Epithelial cell of proximal tubule (primary cell): Measurements from ENCODE around the gene CMTM3. TPM values are rescaled to one million over a fixed set of nuclear protein-coding genes. Genes with fewer than 3 reads are reported as not detected.
"Not testable (repeated sequence)": the region's sequence is repeated elsewhere in the genome, so short reads cannot be mapped to it uniquely, and the experiment has no call there.

Experiments
- DNase-seq: peaks from one replicate; pipeline ENCODE4 v3.0.0-alpha.2; 2011; ENCODE audit warnings: low read depth
- H3K4me3 ChIP-seq: 2 replicates; pipeline ENCODE4 v1.5.1; 2011; ENCODE audit warnings: low read depth, mild to moderate bottlenecking, low read length
- total RNA-seq: library from RNA; depleted of rRNA; stranded (reverse); fragments of >200 nt; gene quantifications from 2 replicates; pipeline ENCODE4 v1.2.3, GENCODE V29; 2015
- TF ChIP-seq, protein P1 (sequence below): conservative IDR thresholded peaks from 2 replicates; pipeline ENCODE4 v1.5.1; 2012; ENCODE audit warnings: low read depth, mild to moderate bottlenecking, low read length

CMTM3 gene
- total RNA-seq, 1 donor from 2014 or later = 122 TPM

DNA sequence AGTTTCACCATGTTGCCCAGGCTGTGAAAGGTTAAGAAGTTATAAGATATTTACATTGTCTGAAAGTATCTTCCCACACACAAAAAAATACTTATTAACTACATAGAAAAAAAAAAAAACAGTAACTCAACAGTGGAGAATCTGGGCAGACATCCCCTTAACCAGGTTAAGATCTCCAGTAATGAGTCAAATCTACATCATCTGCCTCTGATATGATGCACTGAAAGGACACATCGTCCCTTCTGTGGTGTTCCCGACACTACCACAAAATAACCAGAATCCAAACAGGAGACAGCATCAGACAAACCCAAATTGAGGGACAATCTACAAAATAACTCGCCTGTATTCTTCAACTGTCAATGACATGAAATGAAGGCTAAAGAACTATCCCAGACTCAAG, 52.0 kb downstream of the CMTM3 start:
- no peak overlapping the region for H3K4me3 ChIP-seq
- DNase-seq = no peak
- TF ChIP-seq, protein P1, sequence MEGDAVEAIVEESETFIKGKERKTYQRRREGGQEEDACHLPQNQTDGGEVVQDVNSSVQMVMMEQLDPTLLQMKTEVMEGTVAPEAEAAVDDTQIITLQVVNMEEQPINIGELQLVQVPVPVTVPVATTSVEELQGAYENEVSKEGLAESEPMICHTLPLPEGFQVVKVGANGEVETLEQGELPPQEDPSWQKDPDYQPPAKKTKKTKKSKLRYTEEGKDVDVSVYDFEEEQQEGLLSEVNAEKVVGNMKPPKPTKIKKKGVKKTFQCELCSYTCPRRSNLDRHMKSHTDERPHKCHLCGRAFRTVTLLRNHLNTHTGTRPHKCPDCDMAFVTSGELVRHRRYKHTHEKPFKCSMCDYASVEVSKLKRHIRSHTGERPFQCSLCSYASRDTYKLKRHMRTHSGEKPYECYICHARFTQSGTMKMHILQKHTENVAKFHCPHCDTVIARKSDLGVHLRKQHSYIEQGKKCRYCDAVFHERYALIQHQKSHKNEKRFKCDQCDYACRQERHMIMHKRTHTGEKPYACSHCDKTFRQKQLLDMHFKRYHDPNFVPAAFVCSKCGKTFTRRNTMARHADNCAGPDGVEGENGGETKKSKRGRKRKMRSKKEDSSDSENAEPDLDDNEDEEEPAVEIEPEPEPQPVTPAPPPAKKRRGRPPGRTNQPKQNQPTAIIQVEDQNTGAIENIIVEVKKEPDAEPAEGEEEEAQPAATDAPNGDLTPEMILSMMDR = no peak

DNA sequence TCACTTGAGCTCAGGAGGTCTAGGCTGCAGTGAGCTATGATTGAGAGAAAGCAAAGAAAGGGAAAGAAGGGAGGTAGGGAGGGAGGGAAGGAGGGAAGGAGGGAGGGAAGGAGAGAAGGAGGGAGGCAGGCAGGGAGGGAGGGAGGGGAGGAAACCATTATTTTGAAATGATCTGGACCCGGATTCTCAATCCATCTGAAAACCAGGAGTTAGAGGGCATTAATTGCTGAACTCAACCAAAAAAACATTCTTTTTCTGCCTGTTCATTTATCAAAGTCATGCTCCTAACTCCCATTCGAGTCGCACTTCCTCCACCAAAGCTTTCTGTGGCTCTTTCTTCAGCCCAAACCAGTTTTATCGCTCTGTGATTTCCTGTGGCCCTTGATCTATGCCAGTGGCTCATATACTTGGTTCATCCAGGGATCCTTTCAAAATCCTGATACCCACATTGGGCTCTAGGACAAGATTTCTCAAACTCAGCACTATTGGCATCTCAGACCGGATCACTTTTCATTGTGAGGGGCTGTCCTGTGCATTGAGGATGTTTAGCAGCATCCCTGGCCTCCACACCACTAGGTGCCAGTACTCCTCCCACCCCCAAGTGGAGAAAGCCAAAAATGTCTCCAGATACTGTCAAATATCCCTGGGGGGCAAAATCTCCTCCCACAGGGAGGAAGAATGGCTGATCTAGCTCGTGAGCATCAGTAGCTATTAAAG, 53.8 kb downstream of the CMTM3 start:
- no peak for DNase-seq
- H3K4me3 ChIP-seq = no peak overlapping the region
- TF ChIP-seq, protein P1 = no peak

DNA sequence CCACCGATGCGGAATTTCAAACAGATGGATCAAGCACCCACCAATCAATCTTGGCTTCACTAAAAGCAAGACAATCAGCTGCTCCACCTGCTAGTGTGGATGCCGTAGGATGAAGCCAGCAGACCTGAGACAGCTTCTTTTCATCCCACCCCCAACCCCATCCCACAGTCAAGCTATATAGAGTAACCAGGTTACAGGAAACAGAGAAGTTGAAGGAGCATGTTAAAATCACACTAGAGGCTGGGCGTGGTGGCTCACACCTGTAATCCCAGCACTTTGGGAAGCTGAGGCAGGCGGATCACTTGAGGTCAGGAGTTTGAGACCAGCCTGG, 54.3 kb downstream of the CMTM3 start:
- no peak for DNase-seq
- TF ChIP-seq, protein P1 = no peak
- H3K4me3 ChIP-seq = no peak overlapping the region

DNA sequence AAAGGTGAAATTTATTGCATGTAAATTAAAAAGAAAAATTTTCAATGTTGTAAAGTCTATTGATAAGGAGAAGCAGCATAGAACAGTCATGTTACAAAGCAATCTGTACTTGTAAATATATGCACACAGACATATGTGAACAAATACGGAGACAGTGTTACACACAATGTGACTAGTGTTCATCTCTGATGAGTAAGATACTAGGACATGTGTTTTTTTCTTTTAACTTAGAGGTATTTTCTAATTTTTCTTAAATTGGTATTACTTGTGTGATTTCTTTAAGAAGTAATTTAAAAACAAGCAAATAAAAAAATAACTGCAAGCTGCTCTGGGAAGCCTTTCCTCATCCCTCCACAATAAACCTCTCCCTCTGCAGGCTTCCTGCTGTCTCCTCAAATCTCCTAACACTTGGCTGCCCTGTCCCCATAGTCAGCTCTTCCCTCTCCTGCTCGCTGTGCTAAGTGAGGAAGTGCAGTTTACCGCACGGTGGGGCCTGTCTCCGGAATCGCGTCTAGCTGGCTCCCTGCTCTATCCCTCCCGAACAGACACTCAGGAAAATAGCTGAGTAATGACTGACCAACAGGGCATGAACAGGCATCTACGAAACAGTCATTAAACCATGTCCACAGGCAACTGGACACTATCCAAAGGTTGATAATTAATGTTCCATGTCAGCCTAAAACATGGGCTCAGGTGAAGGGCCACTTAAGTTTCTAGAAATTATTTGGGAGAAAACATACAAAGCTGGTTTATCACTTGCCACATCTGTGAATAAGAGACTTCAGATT, 56.1 kb downstream of the CMTM3 start:
- TF ChIP-seq, protein P1 = peak; percentile 48
- H3K4me3 ChIP-seq = no peak overlapping the region
- peak; percentile 91 for DNase-seq

DNA sequence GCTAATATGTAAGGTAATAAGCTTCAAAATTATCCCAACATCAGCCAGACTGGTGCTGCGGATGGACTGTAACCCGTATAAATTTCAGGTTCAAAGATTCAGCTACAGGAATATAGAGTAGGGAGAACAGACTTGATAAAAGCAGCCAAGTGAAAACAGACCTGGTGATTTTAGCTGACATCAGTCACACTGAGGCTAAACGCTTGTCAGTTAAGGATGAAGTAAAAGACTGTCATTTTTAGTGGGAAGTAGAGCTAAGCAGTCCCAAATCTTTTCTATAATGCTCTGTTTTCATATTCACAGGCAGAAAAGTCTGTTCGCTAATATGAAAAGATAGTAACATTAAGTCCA, 56.7 kb downstream of the CMTM3 start:
- no peak overlapping the region for H3K4me3 ChIP-seq
- DNase-seq = no peak
- TF ChIP-seq, protein P1 = no peak

DNA sequence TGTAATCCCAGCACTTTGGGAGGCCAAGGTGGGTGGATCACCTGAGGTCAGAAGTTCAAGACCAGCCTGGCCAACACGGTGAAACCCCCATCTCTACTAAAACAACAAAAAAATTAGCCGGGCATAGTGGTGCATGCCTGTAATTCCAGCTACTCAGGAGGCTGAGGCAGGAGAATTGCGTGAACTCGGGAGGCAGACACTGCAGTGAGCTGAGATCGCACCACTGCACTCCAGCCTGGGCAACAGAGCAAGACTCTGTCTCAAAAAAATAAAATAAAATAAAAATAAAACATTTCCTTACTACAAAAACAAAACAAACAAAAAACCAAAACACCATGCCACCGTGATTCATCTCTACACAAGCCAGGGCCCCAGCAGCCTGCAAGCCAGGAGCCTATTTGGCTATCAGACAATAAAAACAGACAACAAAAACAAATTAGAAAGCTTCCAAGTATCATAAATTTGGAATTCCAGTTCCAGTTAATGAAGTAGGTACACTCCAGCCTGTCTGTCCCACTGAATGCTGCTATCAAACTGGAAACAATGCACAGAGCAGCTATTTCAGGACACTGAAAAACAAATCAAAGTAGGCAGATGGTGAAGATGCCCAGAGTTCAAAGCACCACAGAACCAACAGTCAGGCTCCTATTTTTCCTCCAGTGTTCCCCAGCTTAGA, 57.3 kb downstream of the CMTM3 start:
- not testable (repeated sequence) for DNase-seq, H3K4me3 ChIP-seq

DNA sequence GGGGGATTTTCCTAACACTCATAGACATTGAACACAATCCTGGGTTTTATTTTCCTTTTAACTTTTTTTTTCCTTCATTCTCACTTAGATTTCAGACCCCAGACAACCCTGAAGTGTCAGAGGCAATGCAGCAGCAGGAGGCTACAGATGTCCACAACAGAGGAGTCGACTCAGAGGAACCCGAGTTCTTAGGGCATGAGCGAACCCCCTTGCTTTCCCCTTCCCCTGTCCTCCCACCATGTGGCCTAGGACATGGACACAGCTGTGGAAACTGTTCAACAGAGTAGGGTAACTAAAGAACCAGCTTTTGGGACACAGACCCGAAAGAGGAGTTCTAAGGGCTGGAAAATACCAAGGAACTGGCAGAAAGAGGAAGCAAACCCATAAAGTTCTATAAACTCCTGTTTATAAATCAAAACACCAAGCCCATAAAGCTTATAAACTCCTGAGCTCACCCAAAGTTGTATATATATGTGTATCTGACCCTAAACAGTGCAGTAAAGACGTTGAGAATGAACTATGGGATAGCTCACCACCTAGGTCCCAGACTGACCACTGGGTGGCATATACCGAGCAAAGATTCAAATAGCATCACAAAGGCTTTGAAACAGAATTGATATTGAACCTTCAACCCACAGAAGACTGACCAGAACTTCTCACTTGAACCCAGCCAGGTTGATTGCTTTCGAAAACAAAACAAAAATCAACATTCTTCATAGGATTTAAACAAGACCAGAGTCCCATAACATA, 58.1 kb downstream of the CMTM3 start:
- no peak for DNase-seq
- TF ChIP-seq, protein P1 = peak; percentile 71

More for the DNA sequence above, 58.1 kb downstream of the CMTM3 start:
- no peak overlapping the region for H3K4me3 ChIP-seq
